Sciatic nerve (tissue), 2 donors: Measurements from ENCODE around the gene PAK1. TPM values are rescaled to one million over a fixed set of nuclear protein-coding genes. Genes with fewer than 3 reads are reported as not detected.
A peak's percentile ranks its signal among the peaks of the same experiment; 100 is the strongest.

Experiments used
- ATAC-seq: fragments of 200-7000 bp; cut with Tn5 transposase; one replicate; pipeline ENCODE4 v1.9.1; 2020; ENCODE audit warnings: mild to moderate bottlenecking, moderate library complexity
- DNase-seq: peaks from one replicate; pipeline ENCODE4 v3.0.0-alpha.2; 2020; ENCODE audit warnings: low spot score
- intact Hi-C: fragments of 100-400 bp; cut with DNase I; formaldehyde crosslinking; loops from one replicate; pipeline ENCODE4 v1.14.2; 2022
- total RNA-seq: library from RNA; stranded (reverse); fragmentation: NEBNext Ultra II Directional; extraction: Animal tissue kit (Norgen Biotek cat#: 25700); gene quantifications from one replicate; pipeline ENCODE4 v1.2.1, GENCODE V29; 2021
- donor health status: DM: no; HTN: no; CAD: no.
- donor health status: DM: no; HTN: no; CAD: no.

PAK1 gene
- total RNA-seq, 1 donor from 2014 or later, result 31.3 TPM

GRCh38 chr11:77411717-77412441 is 62.0 kb downstream of the PAK1 start:
- DNase-seq (peak; percentile 91), ATAC-seq (peak; percentile 98)
- intact Hi-C loops, result no loop called here

GRCh38 chr11:77411137-77411707 is 62.7 kb downstream of the PAK1 start:
- peak; percentile 79 for ATAC-seq
- intact Hi-C loops, result no loop called here
- DNase-seq, result peak; percentile 63

DNA sequence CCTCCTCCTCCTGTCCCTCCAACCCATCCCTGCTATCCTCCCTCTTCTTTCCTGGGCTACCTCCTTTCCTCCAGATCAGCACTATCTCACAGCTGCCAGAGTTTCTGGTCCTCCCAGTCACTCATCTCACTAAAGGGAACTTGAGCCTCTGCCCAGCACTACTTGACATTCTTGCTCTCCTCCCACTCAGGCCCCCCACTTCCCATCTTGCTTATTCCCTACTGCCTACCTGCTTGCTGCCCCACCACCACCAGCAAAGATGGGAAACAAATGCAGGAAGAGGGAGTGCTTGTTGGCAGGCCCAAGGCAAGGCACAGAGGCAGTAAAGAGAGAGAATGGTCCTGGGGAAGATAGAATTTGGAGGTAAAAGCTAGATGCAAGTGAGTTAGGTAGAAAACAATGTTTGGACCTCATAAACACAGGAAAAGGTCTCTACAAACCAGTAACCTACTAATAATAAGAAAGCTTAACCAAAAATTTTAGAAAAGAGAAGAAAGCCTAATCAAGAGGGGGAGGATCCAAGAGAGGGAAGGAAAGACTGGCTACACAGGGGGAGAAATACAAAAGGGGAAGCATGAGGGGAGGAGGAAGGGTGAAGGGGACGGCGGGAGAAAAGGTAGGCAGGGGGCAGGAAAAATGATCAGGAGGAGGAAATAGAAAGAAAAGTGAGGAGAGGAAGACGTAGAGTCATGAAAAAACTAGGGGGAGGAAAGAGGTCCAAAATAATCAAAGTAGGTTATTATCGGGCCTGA is 63.6 kb downstream of the PAK1 start:
- intact Hi-C loops, result no loop called here
- no peak for ATAC-seq

GRCh38 chr11:77409046-77409445 is 64.8 kb downstream of the PAK1 start:
- ATAC-seq (no peak), DNase-seq (no peak)
- intact Hi-C loops, result no loop called here

More for the DNA sequence above, 63.6 kb downstream of the PAK1 start:
- DNase-seq, result no peak

DNA sequence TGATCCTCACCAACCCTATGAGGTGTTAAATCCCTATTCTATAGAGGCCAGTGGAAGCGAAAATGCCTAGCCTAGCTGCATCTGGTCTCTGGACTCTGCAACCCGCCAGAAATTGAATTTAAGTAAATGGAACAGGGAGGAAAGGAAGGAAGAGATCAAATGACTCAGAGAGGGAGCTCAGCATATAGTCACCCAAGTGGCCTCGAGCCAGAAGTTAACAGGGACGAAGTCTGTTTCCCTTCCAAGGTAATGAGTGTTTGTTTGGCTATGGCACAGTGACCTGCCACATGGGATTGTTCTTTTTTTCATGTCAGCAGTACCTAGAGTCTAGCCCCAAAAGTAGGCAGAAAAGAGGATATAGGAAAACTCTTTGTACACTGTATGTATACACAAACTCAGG is 66.3 kb downstream of the PAK1 start:
- intact Hi-C loops, result no loop called here
- DNase-seq, result no peak
- ATAC-seq, result no peak

DNA sequence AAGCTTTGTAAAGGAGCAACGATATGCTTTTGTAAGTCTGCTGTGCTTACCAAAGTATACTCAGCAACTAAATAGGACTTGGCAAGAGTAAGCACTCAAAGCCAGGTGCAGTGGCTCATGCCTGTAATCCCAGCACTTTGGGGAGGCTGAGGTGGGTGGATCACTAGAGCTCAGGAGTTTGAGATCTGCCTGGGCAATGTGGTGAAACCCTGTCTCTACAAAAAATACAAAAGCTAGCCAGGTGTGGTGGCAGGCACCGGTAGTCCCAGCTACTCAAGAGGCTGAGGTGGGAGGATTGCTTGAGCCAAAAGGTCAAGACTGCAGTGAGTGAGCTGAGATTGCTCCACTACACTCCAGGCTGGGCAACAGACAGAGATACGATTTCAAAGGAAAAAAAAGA is 67.5 kb downstream of the PAK1 start:
- no peak for DNase-seq
- no peak for ATAC-seq
- intact Hi-C loops, result no loop called here

GRCh38 chr11:77403211-77403610 is 70.7 kb downstream of the PAK1 start:
- no peak for ATAC-seq
- no peak for DNase-seq

DNA sequence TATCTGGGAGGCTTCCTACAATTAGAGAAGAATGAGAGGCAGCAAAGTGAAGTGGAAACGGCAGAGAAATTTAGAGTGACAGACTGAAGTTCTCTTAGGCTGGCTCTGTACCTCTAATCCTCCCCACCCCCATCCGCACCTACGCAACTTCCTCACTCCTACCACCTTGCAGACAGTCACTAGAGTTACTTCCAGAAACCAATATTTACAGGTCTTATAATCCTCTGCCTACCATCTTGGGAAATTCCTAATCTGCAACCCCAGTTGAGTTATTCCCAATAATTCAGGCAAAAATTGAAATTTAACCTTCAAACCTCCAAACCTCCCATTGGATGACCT is 71.7 kb downstream of the PAK1 start:
- no peak for DNase-seq
- no peak for ATAC-seq
- intact Hi-C loops, result no loop called here

More at GRCh38 chr11:77403211-77403610, 70.7 kb downstream of the PAK1 start:
- intact Hi-C loops, result no loop called here

DNA sequence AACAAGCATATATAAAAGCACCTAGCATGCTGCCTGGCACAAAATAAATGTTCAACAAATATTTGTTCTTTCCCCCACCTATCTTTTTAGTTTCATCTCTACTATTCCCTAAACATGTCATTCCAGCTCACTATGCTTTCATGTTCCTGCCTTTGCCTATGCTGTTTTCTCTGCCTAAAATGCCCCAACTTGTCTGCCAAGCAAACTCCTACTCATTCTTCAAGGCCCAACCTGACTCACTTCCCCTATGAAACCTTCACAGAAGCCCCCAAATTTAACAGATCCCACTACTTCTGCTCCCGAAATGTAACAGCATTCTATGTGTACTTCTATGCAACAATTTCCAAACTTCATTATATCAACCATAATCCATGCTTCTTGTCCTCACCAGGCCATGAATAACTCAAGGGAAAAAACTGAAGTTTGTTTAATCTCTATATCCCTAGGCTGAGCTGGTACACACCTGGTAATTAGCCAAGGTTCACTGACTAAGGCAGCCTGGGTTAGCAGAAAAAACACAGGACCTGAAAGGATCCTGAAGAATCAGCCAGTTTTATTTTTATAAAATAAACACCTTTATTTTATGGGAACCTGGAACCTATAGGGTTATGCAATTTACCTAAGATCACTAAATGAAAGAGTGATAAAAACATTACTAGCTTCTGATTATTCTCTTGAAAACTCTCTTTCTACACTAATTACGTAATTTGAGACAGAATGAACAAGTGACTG is 72.2 kb downstream of the PAK1 start:
- ATAC-seq (no peak), DNase-seq (no peak)
- intact Hi-C loops, result no loop called here

- intact Hi-C loops, result no loop called here
- ATAC-seq (no peak), DNase-seq (no peak)
Measured at GRCh38 chr11:77400775-77401449, 73.0 kb downstream of the PAK1 start.

DNA sequence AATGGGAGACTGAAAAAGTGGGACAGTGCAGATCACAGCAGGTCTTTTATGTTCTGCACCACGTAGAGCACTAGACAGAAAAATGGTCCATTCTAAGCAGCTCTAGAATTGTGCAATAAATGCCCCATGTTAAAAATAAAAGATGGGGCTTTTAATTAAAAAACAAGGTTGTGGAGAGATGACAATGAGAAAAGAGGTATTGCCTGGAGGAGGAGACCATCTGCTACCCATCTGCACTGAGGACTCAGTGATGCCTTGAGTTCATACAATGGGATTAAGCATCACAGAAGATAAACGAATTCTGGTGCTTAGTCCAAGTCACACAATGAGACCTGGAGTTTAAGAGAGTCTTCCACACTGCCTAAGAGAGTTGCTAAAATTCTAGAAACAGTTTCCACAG is 73.6 kb downstream of the PAK1 start:
- no peak for ATAC-seq
- DNase-seq, result no peak
- intact Hi-C loops, result no loop called here

DNA sequence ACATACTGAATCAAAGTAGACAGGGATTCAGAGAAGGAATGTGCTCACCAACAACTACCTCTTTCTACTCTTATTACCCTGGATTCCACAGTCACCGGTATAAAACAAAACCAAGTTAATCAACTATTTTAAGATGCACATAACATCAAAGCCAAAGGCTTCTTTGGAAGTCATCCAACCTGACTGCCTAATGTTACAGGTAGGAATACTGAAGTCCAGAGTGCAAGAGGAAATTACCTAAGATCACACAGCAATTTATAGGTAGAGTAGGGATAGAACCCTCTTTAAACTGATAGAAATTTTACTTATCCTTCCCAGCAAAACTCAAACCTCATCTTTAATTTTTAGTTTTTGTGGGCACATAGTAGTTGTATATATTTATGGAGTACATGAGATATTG is 76.3 kb downstream of the PAK1 start:
- intact Hi-C loops, result no loop called here
- DNase-seq (no peak), ATAC-seq (no peak)

GRCh38 chr11:77396911-77397310 is 77.0 kb downstream of the PAK1 start:
- no peak for ATAC-seq
- intact Hi-C loops, result no loop called here
- no peak for DNase-seq

DNA sequence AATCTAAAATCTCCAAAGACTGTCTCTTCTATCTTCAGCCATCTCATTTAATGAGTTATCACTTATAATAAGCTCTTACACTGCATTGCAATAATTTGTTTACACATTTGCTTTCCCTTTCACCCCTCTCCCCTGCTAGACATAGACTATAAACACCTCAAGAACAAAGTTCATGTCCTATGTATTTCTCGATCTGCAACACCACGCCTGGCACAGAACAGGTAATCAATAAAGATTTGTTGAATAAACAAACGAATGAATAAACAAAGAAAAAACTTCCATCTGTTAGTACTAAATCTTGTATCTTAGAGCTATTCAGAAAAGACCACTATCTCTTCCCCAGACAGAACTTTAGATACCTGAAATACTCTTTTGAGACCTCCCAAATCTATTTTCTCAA is 77.6 kb downstream of the PAK1 start:
- intact Hi-C loops, result no loop called here
- no peak for DNase-seq
- no peak for ATAC-seq

DNA sequence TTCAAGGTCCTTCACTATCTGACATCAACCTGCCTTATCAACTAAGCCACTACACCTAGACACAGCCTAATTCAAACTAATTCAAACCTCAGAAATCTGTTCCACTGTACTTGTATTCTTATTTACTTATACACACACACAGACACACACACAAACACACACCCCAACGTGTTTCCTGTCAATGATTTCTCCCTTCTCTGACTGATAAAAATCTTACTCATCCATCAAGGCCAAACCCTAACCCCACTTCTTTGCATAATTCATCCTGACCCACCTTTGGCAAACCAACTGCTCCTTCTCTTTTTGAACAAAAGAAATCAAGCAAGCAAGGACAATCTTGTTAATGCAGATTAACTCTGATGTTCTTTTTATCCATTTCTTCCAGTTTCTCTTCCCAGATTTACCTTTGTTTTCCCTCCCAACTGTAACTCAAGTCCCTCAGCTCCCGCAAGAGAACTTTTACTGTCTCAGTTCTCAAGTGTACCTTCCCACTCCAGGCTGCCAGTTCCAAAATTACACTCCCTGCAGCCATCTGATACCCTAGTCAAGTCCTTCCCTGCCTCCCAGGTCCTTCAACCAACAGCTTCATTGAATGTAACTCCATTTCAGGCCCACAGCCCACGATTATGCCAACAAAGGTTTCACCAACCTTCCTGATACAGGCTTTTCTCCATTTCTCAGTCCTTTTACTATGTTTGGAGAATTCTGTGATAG is 78.3 kb downstream of the PAK1 start:
- DNase-seq, result no peak
- ATAC-seq, result no peak
- intact Hi-C loops, result no loop called here

DNA sequence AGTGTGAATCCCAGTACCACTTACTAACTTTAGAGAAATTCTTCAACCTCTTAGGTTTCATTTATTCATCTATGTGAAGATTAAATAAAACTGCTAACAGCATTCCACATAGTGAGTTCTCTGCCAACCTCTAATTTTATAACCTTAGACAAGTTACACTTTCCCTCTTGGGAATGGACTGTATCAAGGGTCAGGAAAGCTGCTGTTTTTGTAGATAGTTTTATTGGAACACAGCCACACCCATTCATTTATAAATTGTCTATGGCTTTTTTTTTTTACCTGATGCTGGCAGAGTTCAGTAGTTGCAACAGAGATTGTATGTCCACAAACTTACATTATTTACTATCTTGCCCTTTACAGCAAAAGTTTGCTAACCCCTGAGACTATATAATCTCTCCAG is 81.1 kb downstream of the PAK1 start:
- intact Hi-C loops, result no loop called here
- no peak for ATAC-seq
- no peak for DNase-seq

- intact Hi-C loops, result no loop called here
Measured at GRCh38 chr11:77387701-77388100, 86.2 kb downstream of the PAK1 start.

DNA sequence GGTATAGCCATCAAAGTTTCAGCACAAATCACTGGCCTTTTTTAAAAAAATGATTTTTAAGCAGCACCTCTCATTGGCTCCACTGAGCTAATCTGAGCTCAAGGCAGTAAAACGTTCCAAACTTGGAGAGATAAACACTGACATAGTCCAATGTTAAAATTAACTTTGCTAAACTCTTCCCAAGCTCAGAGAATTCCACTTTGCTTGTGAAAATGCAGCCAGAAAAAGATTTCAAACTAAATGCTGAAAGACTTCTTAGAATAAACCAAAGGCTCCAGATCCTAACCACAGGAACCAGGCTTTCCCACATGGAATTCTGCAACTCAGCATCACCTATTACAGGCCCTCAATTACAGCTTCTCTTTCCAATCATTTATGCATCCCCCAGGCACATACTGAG is 87.7 kb downstream of the PAK1 start:
- peak; percentile 41 for ATAC-seq
- intact Hi-C loops, result no loop called here
- no peak for DNase-seq

More at GRCh38 chr11:77387701-77388100, 86.2 kb downstream of the PAK1 start:
- no peak for DNase-seq
- no peak for ATAC-seq
